Testis (tissue), 3 donors: ENCODE data around the gene PRTG. TPM values are rescaled to one million over a fixed set of nuclear protein-coding genes. Genes with fewer than 3 reads are reported as not detected.
"Not testable (repeated sequence)": the region's sequence is repeated elsewhere in the genome, so short reads cannot be mapped to it uniquely, and the experiment has no call there.

ENCODE experiments used
- DNase-seq: peaks from one replicate; pipeline ENCODE4 v3.0.0-alpha.2; 2019
- H3K27ac ChIP-seq, 2 donors: fragments of 200-600 bp; sonication (generic); one replicate each; pipeline ENCODE4 v1.5.1; 2019
- H3K27me3 ChIP-seq: fragments of 200-600 bp; sonication (generic); one replicate; pipeline ENCODE4 v1.5.1; 2019
- H3K36me3 ChIP-seq: fragments of 200-600 bp; sonication (generic); one replicate; pipeline ENCODE4 v1.5.1; 2017; ENCODE audit warnings: low read depth; ENCODE audit errors: missing control alignments
- H3K4me1 ChIP-seq: fragments of 200-600 bp; sonication (generic); one replicate; pipeline ENCODE4 v1.5.1; 2019
- H3K4me3 ChIP-seq, 2 donors: fragments of 200-600 bp; sonication (generic); one replicate each; pipeline ENCODE4 v1.5.1; 2017 to 2019
- H3K9me3 ChIP-seq: fragments of 200-600 bp; sonication (generic); one replicate; pipeline ENCODE4 v1.5.1; 2017
- CTCF ChIP-seq, 3 experiments: fragments of 450-650 bp in 2 of 3; fragments of 200-600 bp in 1 of 3; sonication (generic) in 1 of 3; IDR thresholded peaks; one replicate each; pipeline ENCODE4 v1.5.1; 2016 to 2019; ENCODE audit warnings: antibody characterized with exemption in 3 of 3, mild to moderate bottlenecking in 2 of 3, moderate library complexity in 1 of 3
- POLR2A ChIP-seq: fragments of 450-650 bp; IDR thresholded peaks from one replicate; pipeline ENCODE4 v1.6.1; 2017; ENCODE audit warnings: antibody characterized with exemption, mild to moderate bottlenecking, moderate library complexity
- WGBS, 2 donors: methylation state at CpG; one replicate each; pipeline ENCODE4 v1.1.5; 2018; 5-methylcytosine and 5-hydroxymethylcytosine counted together
- intact Hi-C: fragments of 100-400 bp; cut with DNase I; formaldehyde crosslinking; loops from one replicate; pipeline ENCODE4 v1.15.1; 2023; ENCODE audit warnings: low total_unique reads
- polyA plus RNA-seq: library from polyadenylated mRNA; stranded (reverse); fragments of 350-450 nt; fragmentation: Illumina TruSeq; extraction: RNeasy Lipid Tissue Mini Kit (QIAGEN cat#74804); gene quantifications from one replicate; pipeline ENCODE4 v1.2.3, GENCODE V29; 2014; ENCODE audit warnings: low read depth, low replicate concordance; ENCODE audit not compliant: insufficient read depth
- total RNA-seq, 2 donors: library from RNA; depleted of rRNA; stranded (reverse); fragments of >200 nt; gene quantifications; one replicate each; pipeline ENCODE4 v1.2.3, GENCODE V29; 2016

The PRTG gene
- total and polyA plus RNA-seq, 3 donors from 2014 or later: 14.7 to 29.7 (median 26.3) TPM

GRCh38 chr15:55734641-55735040 lies 8.3 kb downstream of the PRTG start:
- no peak overlapping the region for H3K4me3 ChIP-seq
- H3K9me3 ChIP-seq: no peaks in the 10 kb centered on the region
- H3K4me1 ChIP-seq: no peaks in the 10 kb centered on the region
- TF ChIP-seq CTCF (IDR thresholded peaks at IDR 0.05) (no peak), POLR2A (no peak)
- DNase-seq: no peak
- no peaks in the 10 kb centered on the region for H3K27me3 ChIP-seq
- no peaks in the 10 kb centered on the region for H3K36me3 ChIP-seq
- H3K27ac ChIP-seq: no peak overlapping the region
- 83 to 92% methylated on average over 2 of the region's 2 CpGs for WGBS, 2 donors
- intact Hi-C loops: no loop called here

GRCh38 chr15:55733461-55733860 lies 9.5 kb downstream of the PRTG start:
- H3K36me3 ChIP-seq, H3K27me3 ChIP-seq, H3K27ac ChIP-seq, intact Hi-C loops, DNase-seq, H3K9me3 ChIP-seq, H3K4me3 ChIP-seq, H3K4me1 ChIP-seq: not testable (repeated sequence)
- WGBS, 2 donors: 89 to 92% methylated on average over 7 of the region's 7 CpGs

- no peaks in the 10 kb centered on the region for H3K9me3 ChIP-seq
- no peaks in the 10 kb centered on the region for H3K4me1 ChIP-seq
- no peaks in the 10 kb centered on the region for H3K36me3 ChIP-seq
- H3K27me3 ChIP-seq: no peaks in the 10 kb centered on the region
- no peak for DNase-seq
- no peak overlapping the region for H3K27ac ChIP-seq
- TF ChIP-seq CTCF (IDR thresholded peaks at IDR 0.05) (no peak), POLR2A (no peak)
- WGBS, 2 donors: 37 to 39% methylated on average over 3 of the region's 3 CpGs
- H3K4me3 ChIP-seq: no peak overlapping the region
- intact Hi-C loops: no loop called here
Observed at GRCh38 chr15:55721554-55722185, 21.3 kb downstream of the PRTG start.

GRCh38 chr15:55715355-55716076 lies 27.4 kb downstream of the PRTG start:
- H3K4me1 ChIP-seq: no peaks in the 10 kb centered on the region
- 51 to 54% methylated on average over 6 of the region's 6 CpGs for WGBS, 2 donors
- intact Hi-C loops: no loop called here
- no peaks in the 10 kb centered on the region for H3K36me3 ChIP-seq
- DNase-seq: no peak
- no peaks in the 10 kb centered on the region for H3K9me3 ChIP-seq
- no peaks in the 10 kb centered on the region for H3K27me3 ChIP-seq
- no peak overlapping the region for H3K4me3 ChIP-seq
- TF ChIP-seq POLR2A (no peak), CTCF (IDR thresholded peaks at IDR 0.05) (no peak)
- no peak overlapping the region for H3K27ac ChIP-seq

GRCh38 chr15:55714064-55714463 lies 28.9 kb downstream of the PRTG start:
- TF ChIP-seq POLR2A (no peak), CTCF (IDR thresholded peaks at IDR 0.05) (no peak)
- WGBS, 2 donors: 29 to 44% methylated on average over 2 of the region's 2 CpGs
- Histone ChIP-seq H3K4me3 (no peak overlapping the region), H3K27ac (no peak overlapping the region), H3K27me3 (no peaks in the 10 kb centered on the region), H3K36me3 (no peaks in the 10 kb centered on the region), H3K9me3 (no peaks in the 10 kb centered on the region), H3K4me1 (no peaks in the 10 kb centered on the region)
- intact Hi-C loops: no loop called here
- no peak for DNase-seq
